Naive thymus-derived CD4-positive, alpha-beta T cell (primary cell): ENCODE data around the gene HGFAC. TPM values are rescaled to one million over a fixed set of nuclear protein-coding genes. Genes with fewer than 3 reads are reported as not detected.
A peak's percentile ranks its signal among the peaks of the same experiment; 100 is the strongest.

Experiments
- ATAC-seq: fragments of 150-1000 bp; cut with Tn5 transposase; 2 replicates; pipeline ENCODE4 v1.10.0; 2021; ENCODE audit warnings: mild to moderate bottlenecking, moderate library complexity
- CTCF ChIA-PET: fragments of 350-600 bp; sonication (Branson Sonifier 250); formaldehyde crosslinking; loops from one replicate; lab custom pipeline; 2021; ENCODE audit warnings: antibody characterized with exemption; lab: Charles Lee
- POLR2A ChIA-PET: fragments of 350-600 bp; sonication (Branson Sonifier 250); formaldehyde crosslinking; loops from one replicate; lab custom pipeline; 2021; ENCODE audit warnings: antibody characterized with exemption, inconsistent platforms; lab: Charles Lee
- DNase-seq, 9 donors: peaks; one replicate each; pipeline versions ENCODE4 v3.0.0 to v3.0.0-alpha.2; 2020 to 2022; ENCODE audit warnings: mixed read lengths in 1 of 9
- H3K27ac ChIP-seq: one replicate; pipeline ENCODE4 v1.7.0; 2013; ENCODE audit warnings: mild to moderate bottlenecking, low read depth, low read length, moderate library complexity
- H3K27me3 ChIP-seq, 2 donors: one replicate each; pipeline ENCODE4 v1.7.0; 2013; ENCODE audit warnings: low read length in 2 of 2, mild to moderate bottlenecking in 2 of 2, moderate library complexity in 2 of 2; ENCODE audit not compliant: control insufficient read depth in 2 of 2, insufficient read depth in 2 of 2
- H3K36me3 ChIP-seq, 3 experiments: 1 replicate in 2 of 3; 2 replicates in 1 of 3; pipeline ENCODE4 v1.7.0; 2013; ENCODE audit warnings: low read length in 3 of 3, mild to moderate bottlenecking in 3 of 3, moderate library complexity in 1 of 3; ENCODE audit not compliant: insufficient read depth in 3 of 3, control insufficient read depth in 2 of 3
- H3K4me1 ChIP-seq, 2 donors: one replicate each; pipeline ENCODE4 v1.7.0; 2013; ENCODE audit warnings: low read length in 2 of 2, mild to moderate bottlenecking in 2 of 2, moderate library complexity in 1 of 2; ENCODE audit not compliant: control insufficient read depth in 2 of 2, insufficient read depth in 2 of 2
- H3K4me3 ChIP-seq: 2 replicates; pipeline ENCODE4 v1.7.0; 2013; ENCODE audit warnings: mild to moderate bottlenecking, low read length
- H3K9me3 ChIP-seq, 3 experiments: 1 replicate in 2 of 3; 2 replicates in 1 of 3; pipeline ENCODE4 v1.7.0; 2013; ENCODE audit warnings: low read length in 3 of 3; ENCODE audit not compliant: control insufficient read depth in 2 of 3
- H3K27ac Mint-ChIP-seq, 9 donors: one replicate each; pipeline ENCODE4 v1.8.0; 2020 to 2022; ENCODE audit warnings: mixed read lengths in 9 of 9, mild to moderate bottlenecking in 8 of 9, moderate library complexity in 5 of 9, inconsistent platforms in 2 of 9
- H3K27me3 Mint-ChIP-seq, 5 donors: one replicate each; pipeline ENCODE4 v1.8.0; 2021 to 2022; ENCODE audit warnings: mixed read lengths in 5 of 5, mild to moderate bottlenecking in 1 of 5
- H3K36me3 Mint-ChIP-seq, 5 donors: one replicate each; pipeline ENCODE4 v1.8.0; 2020 to 2022; ENCODE audit warnings: mixed read lengths in 5 of 5, mild to moderate bottlenecking in 3 of 5, inconsistent platforms in 1 of 5
- H3K4me1 Mint-ChIP-seq, 7 donors: one replicate each; pipeline ENCODE4 v1.8.0; 2020 to 2022; ENCODE audit warnings: mixed read lengths in 7 of 7, mild to moderate bottlenecking in 3 of 7, inconsistent platforms in 1 of 7
- H3K4me3 Mint-ChIP-seq, 10 donors: one replicate each; pipeline ENCODE4 v1.8.0; 2020 to 2022; ENCODE audit warnings: mild to moderate bottlenecking in 10 of 10, mixed read lengths in 10 of 10, moderate library complexity in 6 of 10, inconsistent platforms in 2 of 10
- H3K9me3 Mint-ChIP-seq, 11 donors: one replicate each; pipeline ENCODE4 v1.8.0; 2020 to 2022; ENCODE audit warnings: mixed read lengths in 11 of 11, mild to moderate bottlenecking in 4 of 11, inconsistent platforms in 1 of 11, moderate library complexity in 1 of 11
- intact Hi-C, 2 donors: fragments of 100-400 bp; cut with micrococcal nuclease; formaldehyde crosslinking; loops; one replicate each; pipeline ENCODE4 v1.15.1; 2023
- polyA plus RNA-seq, 2 donors: library from polyadenylated mRNA; unstranded; fragments of 300-500 nt; fragmentation: Illumina TruSeq; gene quantifications; one replicate each; pipeline ENCODE4 v1.2.3, GENCODE V29; 2021
- total RNA-seq, 6 experiments: library from RNA in 5 of 6; stranded (reverse) in 5 of 6; gene quantifications; 1 replicate in 5 of 6; 2 replicates in 1 of 6; pipeline ENCODE4 v1.2.3 and lab custom pipeline; 2021 to 2026

Gene HGFAC
- total and polyA plus RNA-seq, 7 experiments from 2014 or later: 0.54 to 0.82 TPM; not detected in 5

- Mint-ChIP-seq H3K27me3 (peaks cover 0 to 8% (median 0%) of the 10 kb centered on the region in 5 donors), H3K9me3 (peaks cover 0 to 2% (median 0%) of the 10 kb centered on the region in 11 donors), H3K36me3 (no peaks in the 10 kb centered on the region), H3K4me1 (peaks cover 0 to 3% (median 0%) of the 10 kb centered on the region in 7 donors), H3K27ac (no peak overlapping the region), H3K4me3 (no peak overlapping the region)
- Histone ChIP-seq H3K9me3 (no peaks in the 10 kb centered on the region), H3K4me1 (no peaks in the 10 kb centered on the region), H3K4me3 (no peak overlapping the region), H3K27me3 (no peaks in the 10 kb centered on the region), H3K27ac (no peak overlapping the region), H3K36me3 (peaks cover 0 to 11% (median 0%) of the 10 kb centered on the region in 3 experiments)
- ChIA-PET CTCF (no interaction called here), POLR2A (no interaction called here)
- DNase-seq: no peak
- no peak for ATAC-seq
- intact Hi-C loops: no loop called here
Measured at GRCh38 chr4:3497523-3498389, 56.0 kb downstream of the HGFAC start.

GRCh38 chr4:3498407-3498806 lies 56.6 kb downstream of the HGFAC start:
- Histone ChIP-seq H3K27ac (no peak overlapping the region), H3K36me3 (peaks cover 0 to 17% (median 0%) of the 10 kb centered on the region in 3 experiments), H3K4me1 (no peaks in the 10 kb centered on the region), H3K4me3 (no peak overlapping the region), H3K9me3 (no peaks in the 10 kb centered on the region), H3K27me3 (no peaks in the 10 kb centered on the region)
- Mint-ChIP-seq H3K27me3 (peaks cover 0 to 8% (median 0%) of the 10 kb centered on the region in 5 donors), H3K4me3 (no peak overlapping the region), H3K4me1 (peaks cover 0 to 3% (median 2%) of the 10 kb centered on the region in 7 donors), H3K36me3 (peaks cover 1 to 5% (median 2%) of the 10 kb centered on the region in 5 donors), H3K9me3 (peaks cover 0 to 2% (median 0%) of the 10 kb centered on the region in 11 donors), H3K27ac (peak overlapping the region in 1 of 9 donors; percentile 38)
- CTCF ChIA-PET: no interaction called here
- ATAC-seq (no peak), DNase-seq (no peak)
- intact Hi-C loops: no loop called here
- POLR2A ChIA-PET: no interaction called here

Other genes starting within 250 kb of the HGFAC start
- gene MSANTD1, start 192.8 kb upstream of the HGFAC start, total RNA-seq: 1 to 10 TPM; 1.4 to 2.7 (median 2.3) TPM
- gene MSANTD1, start 192.8 kb upstream of the HGFAC start, polyA plus RNA-seq: not detected
- gene RGS12, start 148.9 kb upstream of the HGFAC start, total RNA-seq: 10 to 100 TPM in 1 of 5 experiments, 1 to 10 TPM in 4; 2.5 to 13.3 (median 7.5) TPM
- gene RGS12, start 148.9 kb upstream of the HGFAC start, polyA plus RNA-seq: 10 to 100 TPM in 1 of 2 donors, 1 to 10 TPM in 1; 6.6 to 16.0 TPM
- not detected for gene DOK7, start 21.3 kb downstream of the HGFAC start, total RNA-seq
- not detected for gene DOK7, start 21.3 kb downstream of the HGFAC start, polyA plus RNA-seq
- gene LRPAP1, start 90.5 kb downstream of the HGFAC start, total RNA-seq: 10 to 100 TPM; 65.2 to 88.6 (median 79.4) TPM
- 100 to 1,000 TPM; 103 to 126 TPM for gene LRPAP1, start 90.5 kb downstream of the HGFAC start, polyA plus RNA-seq